Measurements from ENCODE around the gene KRTAP5-9.

DNA sequence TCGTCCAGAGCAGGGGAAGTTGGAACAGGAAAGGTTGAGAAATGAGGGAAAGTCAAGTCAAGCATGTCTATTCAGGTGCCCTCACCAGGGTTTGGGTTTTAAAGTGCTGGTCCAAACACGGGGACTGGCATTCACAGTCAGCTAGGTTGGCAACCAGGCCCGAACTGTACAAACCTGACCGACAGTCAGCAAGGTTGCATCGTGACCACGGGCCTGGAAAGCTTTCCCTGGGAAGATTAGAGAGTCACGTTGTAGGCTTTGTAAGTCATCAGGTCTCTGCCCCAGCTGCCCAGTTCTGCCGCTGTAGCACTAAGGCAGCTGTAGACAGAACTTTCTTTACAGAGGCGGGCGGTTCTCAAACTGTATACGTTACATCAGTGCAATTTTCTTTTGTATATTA is 24.6 kb downstream of the KRTAP5-9 start:
- no peak for TF ChIP-seq POLR2A (IDR thresholded peaks at IDR 0.05)
- no peak for TF ChIP-seq CTCF (IDR thresholded peaks at IDR 0.05 in 8 of 11, conservative IDR thresholded peaks at IDR 0.05 in 3 of 11)
